ENCODE results near the gene FBXW7.

DNA sequence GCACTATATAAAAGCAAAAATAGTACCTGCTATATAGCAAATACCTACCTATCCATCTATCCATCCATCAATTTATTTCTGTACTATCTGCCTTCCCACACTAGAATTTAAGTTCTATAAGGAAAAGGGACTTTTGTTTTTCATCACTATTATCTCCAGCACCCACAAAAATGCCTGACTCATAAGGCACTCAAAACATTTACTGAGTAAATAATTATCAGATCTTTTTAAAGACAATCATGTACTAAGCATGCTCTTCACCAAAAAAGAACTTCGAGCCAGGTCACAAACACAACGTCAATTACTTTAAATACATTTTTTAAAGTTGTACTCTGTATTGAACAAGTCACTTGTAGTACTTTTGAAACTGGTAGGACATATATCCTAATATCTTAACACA is 119.9 kb downstream of the FBXW7 start:
- TF ChIP-seq, protein P1, sequence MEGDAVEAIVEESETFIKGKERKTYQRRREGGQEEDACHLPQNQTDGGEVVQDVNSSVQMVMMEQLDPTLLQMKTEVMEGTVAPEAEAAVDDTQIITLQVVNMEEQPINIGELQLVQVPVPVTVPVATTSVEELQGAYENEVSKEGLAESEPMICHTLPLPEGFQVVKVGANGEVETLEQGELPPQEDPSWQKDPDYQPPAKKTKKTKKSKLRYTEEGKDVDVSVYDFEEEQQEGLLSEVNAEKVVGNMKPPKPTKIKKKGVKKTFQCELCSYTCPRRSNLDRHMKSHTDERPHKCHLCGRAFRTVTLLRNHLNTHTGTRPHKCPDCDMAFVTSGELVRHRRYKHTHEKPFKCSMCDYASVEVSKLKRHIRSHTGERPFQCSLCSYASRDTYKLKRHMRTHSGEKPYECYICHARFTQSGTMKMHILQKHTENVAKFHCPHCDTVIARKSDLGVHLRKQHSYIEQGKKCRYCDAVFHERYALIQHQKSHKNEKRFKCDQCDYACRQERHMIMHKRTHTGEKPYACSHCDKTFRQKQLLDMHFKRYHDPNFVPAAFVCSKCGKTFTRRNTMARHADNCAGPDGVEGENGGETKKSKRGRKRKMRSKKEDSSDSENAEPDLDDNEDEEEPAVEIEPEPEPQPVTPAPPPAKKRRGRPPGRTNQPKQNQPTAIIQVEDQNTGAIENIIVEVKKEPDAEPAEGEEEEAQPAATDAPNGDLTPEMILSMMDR (conservative IDR thresholded peaks at IDR 0.05; ENCODE audit: low read depth, low read length): no peak
- TF ChIP-seq EZH2 (IDR thresholded peaks at IDR 0.05; ENCODE audit: borderline replicate concordance, low read depth, low read length, poor library complexity, severe bottlenecking): no peak
